ENCODE measurements around the gene TNRC18. TPM values are rescaled to one million over a fixed set of nuclear protein-coding genes. Genes with fewer than 3 reads are reported as not detected.

Gene TNRC18
- total and polyA plus RNA-seq, 2 of the 8 experiments (the other 6 are each of a cell fraction or from before 2014, with no cell fraction given): 1.7 to 8.6 TPM

- H3K4me1 ChIP-seq (replicated peaks in 1 of 4; ENCODE audit: control insufficient read depth in 3 of 4, insufficient read depth in 4 of 4, low read length in 3 of 4): peaks cover 0 to 5% (median 0%) of the 10 kb centered on the region in 4 experiments; a peak in 4 of 7 replicates
- no peak for TF ChIP-seq SIRT6 (IDR thresholded peaks at IDR 0.05; ENCODE audit: low read length)
- no peak for TF ChIP-seq SUZ12 (IDR thresholded peaks at IDR 0.05; ENCODE audit: low read length)
- TF ChIP-seq RBBP5 (IDR thresholded peaks at IDR 0.05; ENCODE audit: borderline replicate concordance, low read depth, low read length): no peak
- TF ChIP-seq CBX5 (IDR thresholded peaks at IDR 0.05; ENCODE audit: low read depth, low read length): no peak
- no peak for TF ChIP-seq SRF (IDR thresholded peaks at IDR 0.05; ENCODE audit: low read depth, low read length)
- no peak for TF ChIP-seq TBP (IDR thresholded peaks at IDR 0.05; ENCODE audit: low read depth, low read length)
- TF ChIP-seq TEAD4 (IDR thresholded peaks at IDR 0.05; ENCODE audit: low read depth, low read length): no peak
- no peak for TF ChIP-seq HDAC6 (IDR thresholded peaks at IDR 0.05; ENCODE audit: low read depth, low read length)
- TF ChIP-seq SIX5 (IDR thresholded peaks at IDR 0.05; ENCODE audit: low read depth, low read length): no peak
- TF ChIP-seq RAD21 (IDR thresholded peaks at IDR 0.05 in 1 of 2, conservative IDR thresholded peaks at IDR 0.05 in 1 of 2; ENCODE audit: low read depth in 2 of 2, low read length in 2 of 2): no peak
- TF ChIP-seq MAX (IDR thresholded peaks at IDR 0.05): no peak
- TF ChIP-seq GTF2F1 (IDR thresholded peaks at IDR 0.05; ENCODE audit: borderline replicate concordance, low read depth, low read length): no peak
- TF ChIP-seq CEBPB (IDR thresholded peaks at IDR 0.05; ENCODE audit: low read depth, low read length): no peak
- no peak for TF ChIP-seq MAFK (IDR thresholded peaks at IDR 0.05; ENCODE audit: low read depth, low read length)
- TF ChIP-seq NANOG (IDR thresholded peaks at IDR 0.05; ENCODE audit: insufficient read depth, low read depth, low read length, poor library complexity, severe bottlenecking): no peak
These were observed 30.3 kb downstream of the TNRC18 start for GRCh38 chr7:5393328-5393727.

More at GRCh38 chr7:5393328-5393727, 30.3 kb downstream of the TNRC18 start:
- no peak overlapping the region for H3K23ac ChIP-seq (ENCODE audit: insufficient read length)
- 88% methylated on average over 8 of the region's 9 CpGs; no CpG with 5 or more reads in 1 of the 2 experiments for WGBS, 2 experiments (ENCODE audit: extremely low coverage in 1 of 2, insufficient coverage in 1 of 2, insufficient read length in 1 of 2, insufficient replicate concordance in 2 of 2, low coverage in 1 of 2, low lambda C conversion rate in 2 of 2, missing lambda C conversion rate in 1 of 2)
- H3K27ac ChIP-seq (ENCODE audit: low read depth, low read length): no peak overlapping the region
- H3K9me3 ChIP-seq (ENCODE audit: insufficient read depth in 2 of 2, low read depth in 1 of 2, low read length in 1 of 2): no peaks in the 10 kb centered on the region
- no peaks in the 10 kb centered on the region for H3K36me3 ChIP-seq (ENCODE audit: control insufficient read depth in 2 of 4, insufficient read depth in 4 of 4, low read length in 3 of 4)
- no peak overlapping the region for H3K9ac ChIP-seq (replicated peaks in 1 of 4; ENCODE audit: extremely low read depth in 1 of 4, low read depth in 3 of 4, low read length in 3 of 4)
- POLR2A ChIA-PET (ENCODE audit: partially characterized antibody): interaction anchor here (1.0 kb wide), 1 partner anchor 44 kb away, joined by 3 read pairs; no protein-coding TSS in a partner anchor
- no peak overlapping the region for H3K4ac ChIP-seq (replicated peaks; ENCODE audit: insufficient read length, low read depth, low read length)
- H2AFZ ChIP-seq (ENCODE audit: low read length): no peak overlapping the region
- no peak for FAIRE-seq
- CTCF ChIA-PET (ENCODE audit: partially characterized antibody): interaction anchor here (1.4 to 2.7 kb wide), 4 partner anchors 16 to 57 kb away, joined by 3 to 15 read pairs (median 5); no protein-coding TSS in a partner anchor
- H2BK12ac ChIP-seq (ENCODE audit: low read depth, low read length): no peak overlapping the region
- no peak overlapping the region for H3K4me2 ChIP-seq (ENCODE audit: insufficient read depth in 1 of 2, low read depth in 2 of 2, low read length in 2 of 2)
- H3K27me3 ChIP-seq (replicated peaks in 1 of 4; ENCODE audit: control insufficient read depth in 3 of 4, extremely low read depth in 1 of 4, insufficient read depth in 3 of 4, low read length in 3 of 4): peaks cover 0 to 6% (median 3%) of the 10 kb centered on the region in 4 experiments; a peak in 3 of 7 replicates
- no peak overlapping the region for H3K18ac ChIP-seq (ENCODE audit: extremely low read depth, low read length)
- H4K20me1 ChIP-seq (replicated peaks in 1 of 2; ENCODE audit: control insufficient read depth in 1 of 2, insufficient read depth in 2 of 2, low read length in 2 of 2): peaks cover 0 to 2% of the 10 kb centered on the region in 2 experiments
- no peak overlapping the region for H2AK5ac ChIP-seq (ENCODE audit: low read depth, low read length)
- no peak overlapping the region for H4K8ac ChIP-seq (ENCODE audit: extremely low read depth, insufficient read depth, low read length)
- no peak overlapping the region for H2BK120ac ChIP-seq (replicated peaks; ENCODE audit: low read depth, low read length)
- H2BK15ac ChIP-seq (ENCODE audit: low read length): no peak overlapping the region
- no peaks in the 10 kb centered on the region for H3K79me1 ChIP-seq (ENCODE audit: low read depth, low read length)
- H4K5ac ChIP-seq (ENCODE audit: insufficient read length, low read depth, low read length): no peak overlapping the region
- no peaks in the 10 kb centered on the region for H3K79me2 ChIP-seq (ENCODE audit: control insufficient read depth in 1 of 2, insufficient read depth in 2 of 2, low read length in 2 of 2)
- H3K4me3 ChIP-seq (ENCODE audit: extremely low read depth in 1 of 4, insufficient read depth in 2 of 4, low read depth in 3 of 4, low read length in 4 of 4): no peak overlapping the region
- no peak overlapping the region for H3K56ac ChIP-seq (replicated peaks; ENCODE audit: insufficient read length, low read depth, low read length)
- H3K14ac ChIP-seq (ENCODE audit: insufficient read length): no peak overlapping the region
- no peak overlapping the region for H2BK20ac ChIP-seq (ENCODE audit: low read length)
- H2BK5ac ChIP-seq (ENCODE audit: low read depth, low read length): no peak overlapping the region
- H4K91ac ChIP-seq (replicated peaks; ENCODE audit: insufficient read length, low read length): no peak overlapping the region
- no peak for DNase-seq (ENCODE audit: low read depth in 1 of 2, low spot score in 2 of 2)
- H3K23me2 ChIP-seq (ENCODE audit: low read depth, low read length): no peaks in the 10 kb centered on the region; the same call in 1 of the 2 replicates
